BJ (cell line): ENCODE results near the gene DNAJC5G. TPM values are rescaled to one million over a fixed set of nuclear protein-coding genes. Genes with fewer than 3 reads are reported as not detected.
"Not testable (repeated sequence)": the region's sequence is repeated elsewhere in the genome, so short reads cannot be mapped to it uniquely, and the experiment has no call there.

ENCODE experiments used
- CTCF ChIA-PET: fragments of 350-600 bp; formaldehyde crosslinking; extraction: SDS; loops from one replicate; lab custom pipeline; 2021; ENCODE audit warnings: antibody characterized with exemption, inconsistent platforms; lab: Yijun Ruan, JAX
- POLR2A ChIA-PET: fragments of 300-600 bp; sonication (Branson Sonifier 250); formaldehyde crosslinking; extraction: SDS; loops from one replicate; lab custom pipeline; 2021; ENCODE audit warnings: antibody characterized with exemption; lab: Charles Lee
- DNase-seq: peaks from one replicate; pipeline ENCODE4 v3.0.0-alpha.2; 2011; ENCODE audit warnings: low read depth
- H3K27me3 ChIP-seq: 2 replicates; pipeline ENCODE4 v1.6.0; 2011; ENCODE audit warnings: low read length; ENCODE audit not compliant: control insufficient read depth, insufficient read depth
- H3K36me3 ChIP-seq: 2 replicates; pipeline ENCODE4 v1.5.1; 2011; ENCODE audit warnings: low read length; ENCODE audit not compliant: control insufficient read depth, insufficient read depth
- H3K4me3 ChIP-seq: 2 replicates; pipeline ENCODE4 v1.5.1; 2011; ENCODE audit warnings: low read depth, mild to moderate bottlenecking, control low read depth, low read length
- CTCF ChIP-seq: IDR thresholded peaks from 2 replicates; pipeline ENCODE4 v1.5.1; 2011; ENCODE audit warnings: low read depth, mild to moderate bottlenecking, control low read depth, inconsistent platforms, low read length, moderate library complexity; ENCODE audit not compliant: insufficient read depth
- polyA plus RNA-seq: library from polyadenylated mRNA; depleted of rRNA; stranded (reverse); fragments of >200 nt; gene quantifications from 2 replicates; pipeline ENCODE4 v1.2.3, GENCODE V29; 2011

Gene DNAJC5G
- polyA plus RNA-seq, 1 experiment, result not detected

DNA sequence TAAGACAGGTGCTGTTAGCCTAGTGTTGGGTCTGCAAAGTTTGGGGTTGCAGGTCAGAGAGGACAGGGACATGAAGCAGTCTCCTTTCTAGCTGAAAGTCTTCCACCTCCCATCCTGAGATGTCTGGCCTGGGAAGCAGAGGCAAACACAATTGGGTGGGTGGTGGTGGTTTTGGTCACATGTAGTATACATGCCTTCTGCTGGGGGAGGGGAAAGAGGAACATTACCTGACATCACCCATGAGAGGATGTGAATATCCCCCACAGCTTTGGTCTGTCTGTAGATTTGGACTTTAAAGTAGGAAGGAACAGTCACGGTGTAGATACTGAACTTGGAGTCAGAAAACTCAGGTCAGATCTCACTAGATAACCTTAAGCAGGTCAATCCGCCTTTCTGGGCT lies 4.6 kb upstream of the DNAJC5G start:
- DNase-seq, result no peak
- TF ChIP-seq CTCF, result no peak
- ChIA-PET POLR2A (no interaction called here), CTCF (interaction anchor here (4.9 kb wide), 1 partner anchor 10 kb away, joined by 48 read pairs; the partner anchor contains the start of gene TRIM54)
- Histone ChIP-seq H3K27me3 (peaks cover 19% of the 10 kb centered on the region), H3K36me3 (no peaks in the 10 kb centered on the region), H3K4me3 (no peak overlapping the region)

DNA sequence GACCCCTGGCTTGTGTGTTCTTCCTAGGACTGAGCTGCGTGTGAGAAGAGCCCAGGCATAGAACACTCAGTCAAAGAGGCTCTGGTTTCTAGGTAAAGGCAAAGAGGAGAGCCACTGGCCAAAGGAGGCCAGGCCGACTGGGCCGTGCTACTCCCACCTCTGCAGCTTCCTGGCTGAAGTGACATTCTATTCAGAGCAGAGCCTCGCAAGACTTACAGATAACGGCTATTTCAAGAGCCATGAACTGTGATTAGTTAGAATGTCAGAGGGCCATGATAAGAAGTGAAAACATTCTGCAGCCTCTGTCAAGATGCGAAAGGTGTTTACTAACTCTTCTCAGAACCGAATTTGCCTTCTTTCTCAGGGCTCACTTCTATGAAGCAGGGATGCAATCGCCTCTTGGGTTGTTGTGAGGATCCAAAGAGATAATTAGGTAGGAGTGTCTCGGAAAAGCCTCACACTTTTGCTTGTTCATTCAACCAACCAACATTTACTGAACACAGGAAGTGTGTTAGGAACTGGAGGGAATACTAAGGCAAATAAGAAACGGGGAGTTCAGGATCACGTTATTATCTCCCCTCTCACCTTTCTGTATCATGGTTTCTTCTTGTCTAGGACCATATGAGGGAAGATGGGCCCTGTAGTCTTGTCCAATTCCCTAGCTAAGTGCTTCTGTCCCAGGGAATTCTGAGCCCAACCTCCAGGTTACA lies 3.4 kb upstream of the DNAJC5G start:
- ChIA-PET POLR2A (no interaction called here), CTCF (interaction anchor here (1.3 to 4.9 kb wide), 3 partner anchors 9 to 32 kb away, joined by 3 to 48 read pairs (median 14); partner anchors contain the start of gene TRIM54)
- no peak for DNase-seq
- Histone ChIP-seq H3K27me3 (peaks cover 17% of the 10 kb centered on the region), H3K4me3 (no peak overlapping the region), H3K36me3 (no peaks in the 10 kb centered on the region)
- TF ChIP-seq CTCF, result no peak

DNA sequence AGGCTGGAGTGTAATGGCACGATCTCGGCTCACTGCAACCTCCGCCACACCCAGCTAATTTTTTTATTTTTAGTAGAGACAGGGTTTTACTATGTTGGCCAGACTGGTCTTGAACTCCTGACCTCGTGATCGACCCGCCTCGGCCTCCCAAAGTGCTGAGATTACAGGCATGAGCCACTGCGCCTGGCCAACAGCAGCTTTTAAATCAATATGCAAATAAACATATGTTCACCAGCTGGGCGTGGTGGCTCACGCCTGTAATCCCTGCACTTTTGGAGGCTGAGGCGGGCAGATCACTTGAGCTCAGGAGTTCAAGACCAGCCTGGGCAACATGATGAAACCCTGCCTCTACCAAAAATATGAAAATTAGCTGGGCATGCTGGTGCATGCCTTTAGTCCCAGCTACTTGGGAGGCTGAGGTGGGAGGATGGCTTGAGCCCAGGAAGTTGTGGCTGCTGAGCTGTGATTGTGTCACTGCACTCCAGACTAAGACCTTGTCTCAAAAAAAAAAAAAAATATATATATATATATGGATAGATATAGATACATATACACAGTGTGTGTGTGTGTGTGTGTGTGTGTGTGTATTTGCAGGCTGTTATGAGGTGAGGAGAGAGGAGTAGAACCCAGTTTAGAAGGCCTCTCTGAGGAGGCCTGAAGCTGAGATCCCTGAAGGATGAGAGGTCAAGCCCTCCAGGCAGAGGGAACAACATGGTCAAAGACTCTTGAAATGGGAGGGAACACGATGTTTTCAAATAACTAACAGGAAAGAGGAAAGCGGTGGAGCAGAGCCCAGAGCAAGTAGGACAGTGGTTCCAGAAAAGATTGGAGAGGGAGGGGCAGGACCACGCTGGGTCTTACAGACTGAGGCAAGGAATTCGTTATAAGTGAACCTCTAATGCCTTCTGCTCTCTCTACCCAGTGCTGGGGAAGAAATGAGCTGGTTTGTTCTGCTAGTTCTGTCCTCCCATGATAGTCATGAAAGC lies 2.4 kb upstream of the DNAJC5G start:
- H3K4me3 ChIP-seq, DNase-seq, H3K36me3 ChIP-seq, POLR2A ChIA-PET: not testable (repeated sequence)
- CTCF ChIA-PET, result interaction anchor here (1.2 to 4.9 kb wide), 5 partner anchors 8 to 31 kb away, joined by 3 to 48 read pairs (median 7); partner anchors contain the start of gene TRIM54
- peaks cover 13% of the 10 kb centered on the region for H3K27me3 ChIP-seq

- DNase-seq, result no peak
- ChIA-PET POLR2A (no interaction called here), CTCF (interaction anchor here (4.0 to 6.0 kb wide), 2 partner anchors 13 to 316 kb away, joined by 18 to 66 read pairs; no protein-coding TSS in a partner anchor)
- H3K36me3 ChIP-seq, result no peaks in the 10 kb centered on the region
- H3K27me3 ChIP-seq, result peaks cover 11% of the 10 kb centered on the region
- TF ChIP-seq CTCF, result no peak
- H3K4me3 ChIP-seq, result no peak overlapping the region
Observed at GRCh38 chr2:27278010-27278409, 2.8 kb downstream of the DNAJC5G start.

GRCh38 chr2:27280826-27281225 lies 5.6 kb downstream of the DNAJC5G start:
- Histone ChIP-seq H3K36me3 (no peaks in the 10 kb centered on the region), H3K27me3 (peaks cover 10% of the 10 kb centered on the region), H3K4me3 (no peak overlapping the region)
- POLR2A ChIA-PET, result no interaction called here
- no peak for DNase-seq
- CTCF ChIA-PET, result interaction anchor here (0.9 to 6.4 kb wide), 17 partner anchors 10 to 435 kb away, joined by 3 to 94 read pairs (median 7); partner anchors contain the start of genes KHK, PREB and SLC30A3
- no peak for TF ChIP-seq CTCF
